OCI-LY7 (cell line): ENCODE measurements around the gene KYAT1. TPM values are rescaled to one million over a fixed set of nuclear protein-coding genes. Genes with fewer than 3 reads are reported as not detected.
"Not testable (repeated sequence)": the region's sequence is repeated elsewhere in the genome, so short reads cannot be mapped to it uniquely, and the experiment has no call there.

Experiments
- BruUV-seq: library from RNA; stranded (reverse); fragments of 400-500 nt; replicated peaks from 2 replicates; lab custom pipeline; 2021; lab: Mats Ljungman, UMichigan
- CTCF ChIA-PET: fragments of 300-600 bp; sonication (Branson Sonifier 250); formaldehyde crosslinking; loops from one replicate; lab custom pipeline; 2022; ENCODE audit warnings: antibody characterized with exemption; ENCODE audit not compliant: unreplicated experiment; lab: Charles Lee
- POLR2A ChIA-PET: fragments of 300-600 bp; sonication (Branson Sonifier 250); formaldehyde crosslinking; loops from one replicate; lab custom pipeline; 2022; ENCODE audit warnings: antibody characterized with exemption; lab: Charles Lee
- DNase-seq: peaks from one replicate; pipeline ENCODE4 v3.0.0-alpha.2; 2015; ENCODE audit warnings: low spot score
- H2AFZ ChIP-seq: fragments of 200-600 bp; sonication (generic), shearing (Covaris generic); 2 replicates; pipeline ENCODE4 v1.6.1; 2014; ENCODE audit warnings: mild to moderate bottlenecking, antibody characterized with exemption, low read length, moderate library complexity
- H3K27ac ChIP-seq: fragments of 200-600 bp; sonication (generic); 2 replicates; pipeline ENCODE4 v1.5.1; 2014; ENCODE audit warnings: mixed run types, low read depth, mild to moderate bottlenecking, moderate library complexity, low read length, inconsistent platforms; ENCODE audit not compliant: poor library complexity, severe bottlenecking
- H3K36me3 ChIP-seq: fragments of 200-600 bp; sonication (generic); 2 replicates; pipeline ENCODE4 v1.6.1; 2014; ENCODE audit warnings: mild to moderate bottlenecking, antibody characterized with exemption, low read length, moderate library complexity, mixed read lengths; ENCODE audit not compliant: insufficient read depth
- H3K4me1 ChIP-seq: fragments of 200-600 bp; sonication (generic); 2 replicates; pipeline ENCODE4 v1.5.1; 2014; ENCODE audit warnings: mild to moderate bottlenecking, low read length; ENCODE audit not compliant: insufficient read depth, poor library complexity, severe bottlenecking
- H3K4me2 ChIP-seq: fragments of 200-600 bp; sonication (generic); 2 replicates; pipeline ENCODE4 v1.6.1; 2014; ENCODE audit warnings: mild to moderate bottlenecking, low read length
- H3K4me3 ChIP-seq: fragments of 200-600 bp; sonication (generic); 2 replicates; pipeline ENCODE4 v1.5.1; 2014; ENCODE audit warnings: mild to moderate bottlenecking, low read depth, low read length; ENCODE audit not compliant: poor library complexity, severe bottlenecking
- H3K79me2 ChIP-seq: fragments of 200-600 bp; sonication (generic); 2 replicates; pipeline ENCODE4 v1.6.1; 2016; ENCODE audit warnings: low read depth, mild to moderate bottlenecking, low read length, moderate library complexity, mixed read lengths; ENCODE audit not compliant: insufficient read depth
- H3K9me2 ChIP-seq: fragments of 200-600 bp; sonication (generic); 2 replicates; pipeline ENCODE4 v1.6.1; 2016; ENCODE audit warnings: mild to moderate bottlenecking, low read length, mixed read lengths; ENCODE audit not compliant: insufficient read depth
- H3K9me3 ChIP-seq: fragments of 200-600 bp; sonication (generic); 2 replicates; pipeline ENCODE4 v1.6.1; 2014; ENCODE audit warnings: mild to moderate bottlenecking, mixed run types, low read length, mixed read lengths
- H4K20me1 ChIP-seq: fragments of 200-600 bp; sonication (generic); 2 replicates; pipeline ENCODE4 v1.6.1; 2014; ENCODE audit warnings: mild to moderate bottlenecking, antibody characterized with exemption, low read length, moderate library complexity, mixed read lengths; ENCODE audit not compliant: insufficient read depth
- CTCF ChIP-seq: fragments of 200-600 bp; sonication (generic); conservative IDR thresholded peaks from 2 replicates; pipeline ENCODE4 v1.5.1; 2014; ENCODE audit warnings: mild to moderate bottlenecking, antibody characterized with exemption, low read length, moderate library complexity, mixed read lengths
- EZH2phosphoT487 ChIP-seq: fragments of 200-600 bp; sonication (generic); IDR thresholded peaks from 2 replicates; pipeline ENCODE4 v1.6.1; 2018; ENCODE audit warnings: low read depth, borderline replicate concordance, mild to moderate bottlenecking, mixed run types, antibody characterized with exemption, low read length, moderate library complexity, mixed read lengths
- intact Hi-C: fragments of 100-400 bp; cut with micrococcal nuclease; formaldehyde crosslinking; loops from one replicate; pipeline ENCODE4 v1.10.0; 2022; ENCODE audit not compliant: unreplicated experiment
- total RNA-seq, 2 experiments: library from RNA; depleted of rRNA in 1 of 2; stranded (reverse); fragments of >200 nt in 1 of 2; shearing (Covaris generic) in 1 of 2; gene quantifications; 2 replicates each; pipeline ENCODE4 v1.2.3, GENCODE V29; 2014 to 2022

KYAT1 gene
- total RNA-seq, 2 experiments from 2014 or later: 28.3 to 44.7 TPM

GRCh38 chr9:128851779-128852600 is 29.8 kb downstream of the KYAT1 start:
- BruUV-seq, H3K4me3 ChIP-seq, H3K4me1 ChIP-seq, H3K9me3 ChIP-seq, CTCF ChIA-PET, H2AFZ ChIP-seq, H3K4me2 ChIP-seq, H3K9me2 ChIP-seq, H3K79me2 ChIP-seq, H4K20me1 ChIP-seq, H3K27ac ChIP-seq, POLR2A ChIA-PET, intact Hi-C loops: not testable (repeated sequence)
- DNase-seq: peak; percentile 65
- peaks cover 16% of the 10 kb centered on the region for H3K36me3 ChIP-seq
- peak; percentile 77 for TF ChIP-seq CTCF

GRCh38 chr9:128851024-128851423 is 30.7 kb downstream of the KYAT1 start:
- H3K4me2 ChIP-seq, BruUV-seq, H2AFZ ChIP-seq, H3K4me3 ChIP-seq, H3K4me1 ChIP-seq, H3K79me2 ChIP-seq, intact Hi-C loops, H4K20me1 ChIP-seq, H3K9me3 ChIP-seq, DNase-seq, H3K9me2 ChIP-seq, H3K27ac ChIP-seq, POLR2A ChIA-PET, CTCF ChIA-PET: not testable (repeated sequence)
- peaks cover 16% of the 10 kb centered on the region for H3K36me3 ChIP-seq

- no peak for TF ChIP-seq CTCF
- no peak for TF ChIP-seq EZH2phosphoT487
- ChIA-PET CTCF (no interaction called here), POLR2A (no interaction called here)
- Histone ChIP-seq H3K4me1 (no peaks in the 10 kb centered on the region), H3K27ac (no peak overlapping the region), H3K36me3 (peaks cover 33% of the 10 kb centered on the region), H3K79me2 (no peaks in the 10 kb centered on the region), H2AFZ (no peak overlapping the region), H3K9me2 (no peaks in the 10 kb centered on the region), H4K20me1 (no peaks in the 10 kb centered on the region), H3K4me2 (no peak overlapping the region), H3K9me3 (0 out of 2 replicates have a peak, but pooled peaks cover 5% of the 10 kb centered on the region), H3K4me3 (no peak overlapping the region)
- intact Hi-C loops: no loop called here
- BruUV-seq: no TSS peak
- DNase-seq: no peak
Observed at GRCh38 chr9:128847803-128848202, 33.9 kb downstream of the KYAT1 start.
